Glomerular visceral epithelial cell (primary cell): ENCODE data around the gene TBL1X.
A peak's percentile ranks its signal among the peaks of the same experiment; 100 is the strongest.
"Not testable (repeated sequence)": the region's sequence is repeated elsewhere in the genome, so short reads cannot be mapped to it uniquely, and the experiment has no call there.

Experiments
- DNase-seq: peaks from one replicate; pipeline ENCODE4 v3.0.0-alpha.2; 2016; ENCODE audit errors: extremely low spot score

Gene TBL1X

DNA sequence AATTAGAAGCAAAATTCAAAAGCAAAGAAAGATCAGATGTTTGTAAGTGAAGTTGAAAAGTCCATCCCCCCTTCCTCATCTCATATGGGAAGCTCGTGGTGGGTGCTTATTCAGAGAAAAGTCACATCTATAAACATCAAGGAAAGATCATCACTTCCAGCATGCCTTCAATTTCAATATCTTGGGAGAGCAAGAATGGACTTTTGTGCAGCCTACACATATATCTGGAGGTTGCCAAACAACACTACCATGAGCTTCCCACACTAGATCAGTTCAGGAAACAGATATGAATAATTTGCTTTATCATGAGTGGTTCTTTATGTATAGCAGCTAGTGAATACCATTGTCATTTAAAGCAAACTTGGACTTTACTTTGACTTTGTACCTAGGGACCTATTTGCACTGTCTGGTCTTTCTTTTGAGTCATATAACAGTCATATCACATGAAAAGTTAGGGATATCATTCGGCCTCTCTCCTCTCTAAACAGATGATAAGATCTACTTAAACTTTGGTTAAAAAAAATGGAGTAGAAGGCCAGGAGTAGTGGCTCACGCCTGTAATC, 5.6 kb upstream of the TBL1X start:
- DNase-seq: no peak

DNA sequence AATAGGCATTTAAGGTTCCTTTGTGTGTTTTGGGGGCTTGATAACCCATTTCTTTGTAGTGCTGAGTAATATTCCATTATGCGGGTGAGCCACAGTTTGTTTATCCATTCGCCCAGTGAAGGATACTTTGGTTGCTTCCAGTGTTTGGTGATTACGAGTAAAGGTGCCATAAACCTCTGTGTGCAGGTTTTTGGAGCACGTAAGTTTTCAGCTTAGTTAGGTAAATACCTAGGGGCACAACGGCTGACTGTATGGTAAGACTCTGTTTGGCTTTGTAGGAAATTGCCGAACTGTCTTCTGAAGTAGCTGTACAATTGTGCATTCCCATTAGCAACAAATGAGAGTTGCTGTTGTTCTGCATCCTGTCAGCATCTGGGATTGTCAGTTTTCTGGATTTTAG, 3.8 kb upstream of the TBL1X start:
- no peak for DNase-seq

DNA sequence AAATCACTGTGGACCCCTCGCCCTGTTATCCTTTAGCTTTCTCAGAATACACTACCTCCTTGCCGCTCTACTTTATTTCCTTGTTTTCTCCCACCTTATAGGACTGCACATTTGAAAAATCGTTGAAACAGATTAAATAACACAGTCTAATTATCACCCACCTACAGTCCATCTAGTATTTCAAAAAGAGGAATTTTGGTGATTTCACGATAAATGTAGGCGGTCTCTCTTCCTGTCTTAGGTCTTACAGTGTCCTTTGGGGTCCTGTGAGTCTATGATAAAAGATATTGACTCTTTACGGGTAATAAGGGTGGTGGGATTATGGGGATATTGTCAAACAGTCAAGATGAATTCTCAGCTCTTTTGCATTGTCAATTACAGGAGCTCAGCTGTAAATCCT, 2.4 kb upstream of the TBL1X start:
- no peak for DNase-seq

DNA sequence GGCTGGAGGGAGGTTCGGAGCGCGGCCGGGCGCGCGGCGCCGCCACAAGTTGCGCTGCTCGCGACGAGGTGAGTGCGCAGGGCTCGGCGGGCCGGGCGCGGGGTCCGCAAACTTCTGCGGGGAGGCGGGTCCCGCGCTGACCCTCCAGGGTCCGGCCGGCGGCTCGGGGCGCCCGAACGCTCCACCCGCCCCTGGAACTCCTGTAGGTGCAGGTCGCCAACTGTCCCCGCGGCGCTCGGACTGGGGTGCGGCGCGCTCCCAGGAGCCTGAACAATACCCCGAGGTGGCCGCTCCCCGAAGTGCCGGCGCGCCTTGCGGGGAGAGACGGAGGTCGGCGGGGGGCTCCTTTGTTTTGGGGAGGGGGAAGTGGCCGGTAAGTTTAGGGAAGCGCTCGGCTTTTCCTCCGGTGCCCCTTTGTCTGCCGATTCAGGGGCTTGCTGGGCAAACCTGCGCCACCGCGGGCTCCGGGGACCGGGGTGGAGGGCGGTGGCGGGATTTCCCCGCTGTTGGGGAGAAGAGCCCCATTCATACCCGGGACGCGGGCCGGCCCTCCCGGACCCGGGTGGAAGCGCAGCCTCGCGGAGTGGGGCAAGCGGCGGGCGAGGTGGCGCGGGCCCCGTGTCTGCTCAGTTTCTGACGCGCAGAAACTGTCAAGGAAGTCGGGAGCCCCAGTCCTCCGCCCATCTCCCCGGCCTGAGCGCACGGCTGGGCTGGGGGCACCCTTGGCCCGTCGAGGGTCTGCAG, 694 bp downstream of the TBL1X start:
- no peak for DNase-seq

DNA sequence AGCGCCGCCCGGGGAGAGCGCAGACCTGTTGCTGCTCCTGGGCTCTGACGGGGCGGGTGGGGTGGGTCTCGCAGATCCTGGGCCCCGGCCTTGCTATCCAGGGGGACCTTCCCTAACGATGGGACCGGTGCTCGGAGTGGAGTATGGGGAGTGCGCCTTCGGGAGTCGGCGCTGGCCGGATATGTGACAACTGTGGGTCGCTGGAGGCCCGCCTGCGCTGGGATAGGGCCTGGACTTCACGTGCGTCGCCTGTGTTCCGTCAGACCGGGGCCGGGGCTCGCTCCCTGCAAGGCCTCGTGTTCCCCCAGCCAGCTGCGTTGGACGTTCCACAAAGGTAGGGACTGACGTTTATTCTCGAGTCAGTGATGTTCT, 1.3 kb downstream of the TBL1X start:
- DNase-seq: peak; percentile 20

DNA sequence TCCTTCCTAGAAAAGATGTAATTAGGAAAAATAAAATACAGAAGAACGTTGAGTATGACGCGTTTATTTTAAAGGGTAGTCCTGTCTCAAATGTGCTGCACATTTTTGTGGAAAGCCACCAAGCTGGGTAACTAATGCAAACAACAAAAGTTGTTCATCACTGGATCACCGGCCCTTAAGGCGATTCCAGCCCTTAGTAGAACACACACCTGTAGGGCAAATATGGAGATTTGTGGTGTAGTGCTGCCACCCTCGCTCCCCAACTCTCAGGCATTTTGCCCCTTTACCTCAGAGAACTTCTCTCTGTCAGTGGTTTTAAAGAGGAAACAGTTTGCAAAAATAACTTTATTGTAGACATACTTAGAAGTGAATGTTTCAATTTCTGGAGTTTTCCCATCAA, 1.9 kb downstream of the TBL1X start:
- no peak for DNase-seq

DNA sequence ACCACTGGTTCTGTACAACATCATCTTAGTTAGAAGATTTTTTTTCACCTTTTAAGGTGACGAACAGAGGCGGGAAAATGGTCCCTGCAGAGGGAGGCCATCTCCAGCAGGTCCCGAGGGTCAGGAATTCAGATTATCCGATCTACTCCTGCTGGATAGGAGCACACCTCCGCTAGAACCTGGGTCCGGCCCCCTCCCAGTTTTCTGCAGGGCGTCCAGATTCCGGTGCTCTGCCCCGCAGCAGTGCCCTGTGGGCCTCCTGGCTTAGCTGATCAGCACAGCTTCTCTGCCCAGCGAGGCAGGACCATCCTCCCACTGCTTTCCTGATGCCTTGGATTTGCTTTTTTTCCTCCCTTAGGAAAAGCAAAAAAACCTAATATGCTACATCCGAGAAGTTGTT, 2.3 kb downstream of the TBL1X start:
- no peak for DNase-seq

DNA sequence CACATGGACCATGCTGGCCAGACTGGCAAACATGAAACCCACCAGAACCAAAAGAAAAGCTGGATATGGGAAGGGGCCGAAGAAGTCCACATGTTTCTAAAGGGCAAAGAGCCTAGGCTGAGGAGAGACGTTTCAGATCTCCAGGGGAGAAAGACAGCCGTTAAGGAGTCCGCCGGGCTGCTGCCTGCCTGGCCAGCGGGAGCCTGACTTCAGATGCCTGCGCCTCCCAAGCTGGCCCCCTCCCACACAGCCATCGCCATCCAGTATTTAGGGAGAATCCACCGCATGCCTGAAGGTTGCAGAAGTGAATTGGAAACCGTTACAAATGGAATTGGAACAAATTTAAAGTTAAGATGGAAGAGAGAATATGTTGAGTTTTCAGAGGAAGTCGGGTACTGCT, 2.9 kb downstream of the TBL1X start:
- no peak for DNase-seq

DNA sequence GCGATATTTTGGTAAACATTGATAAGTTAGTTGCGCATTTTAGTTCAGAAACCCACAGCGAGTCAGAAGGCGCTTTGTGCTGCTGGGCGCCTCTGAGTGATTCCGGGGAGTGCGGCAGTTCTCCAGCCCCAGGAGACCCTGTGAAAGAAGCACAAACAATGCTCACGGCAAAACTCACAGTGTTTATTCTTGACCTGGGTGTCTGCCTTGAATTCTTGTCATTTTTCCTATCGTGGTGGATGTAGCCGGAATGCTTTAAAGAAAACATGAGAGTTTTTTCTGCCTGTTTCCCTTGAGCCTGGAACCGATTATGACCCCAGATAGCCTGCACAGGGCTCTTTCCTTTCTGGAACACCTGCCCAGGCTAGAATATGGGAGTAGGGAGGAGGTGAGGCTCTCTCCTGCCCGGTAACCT, 6.7 kb downstream of the TBL1X start:
- DNase-seq: no peak

DNA sequence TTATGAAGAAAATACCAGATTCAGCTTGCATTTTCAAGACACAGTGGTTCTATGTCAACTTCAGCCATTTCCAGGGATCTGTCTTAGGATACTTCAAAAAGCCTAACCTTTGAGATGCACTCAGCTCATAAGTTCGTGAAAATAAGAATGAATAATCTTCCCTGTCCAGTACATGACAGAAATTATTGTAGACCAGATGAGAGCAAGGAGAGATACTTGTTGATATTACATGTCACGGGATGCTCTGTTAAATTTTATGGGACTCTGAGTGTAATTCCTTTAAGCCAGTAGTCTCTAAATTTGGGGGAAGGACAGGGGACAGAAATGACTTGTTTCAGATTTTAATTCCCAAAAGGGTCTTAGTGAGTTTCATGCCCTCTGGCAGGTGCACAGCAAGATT, 8.8 kb downstream of the TBL1X start:
- no peak for DNase-seq

DNA sequence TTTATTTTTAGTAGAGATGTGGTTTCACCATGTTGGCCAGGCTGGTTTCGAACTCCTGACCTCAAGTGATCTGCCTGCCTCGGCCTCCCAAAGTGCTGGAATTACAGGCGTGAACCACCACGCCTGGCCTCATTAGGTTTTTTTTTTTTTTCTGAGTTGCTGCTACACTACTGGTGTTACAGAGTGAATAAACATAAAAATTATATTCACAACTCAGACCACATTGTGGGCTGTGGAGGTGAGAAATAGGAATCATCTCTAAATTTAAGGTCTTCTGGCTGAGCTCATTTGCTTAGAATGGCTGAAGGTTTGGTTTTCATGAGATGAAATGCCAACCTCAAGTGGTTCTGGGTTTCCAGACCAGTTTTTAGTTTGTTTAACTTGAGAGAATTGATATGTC, 10.6 kb downstream of the TBL1X start:
- not testable (repeated sequence) for DNase-seq

DNA sequence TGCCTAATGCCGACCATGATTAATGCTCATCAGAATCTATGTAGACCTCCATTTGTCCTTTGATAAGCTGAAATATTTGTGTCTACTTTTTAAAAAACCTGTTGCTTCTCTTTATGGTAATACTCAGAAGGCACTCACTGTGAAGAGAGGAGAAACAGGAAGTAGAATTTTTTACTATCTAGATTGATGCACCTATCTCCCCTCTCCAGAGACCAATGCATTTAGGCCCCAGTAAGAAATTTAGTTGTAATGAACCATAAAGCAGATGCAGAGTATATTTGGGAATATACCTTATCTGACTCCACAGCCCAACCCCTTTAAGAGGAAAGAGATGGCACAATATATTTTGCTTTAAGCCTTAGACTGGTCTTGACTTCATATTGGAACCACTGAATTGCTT, 11.1 kb downstream of the TBL1X start:
- DNase-seq: no peak

DNA sequence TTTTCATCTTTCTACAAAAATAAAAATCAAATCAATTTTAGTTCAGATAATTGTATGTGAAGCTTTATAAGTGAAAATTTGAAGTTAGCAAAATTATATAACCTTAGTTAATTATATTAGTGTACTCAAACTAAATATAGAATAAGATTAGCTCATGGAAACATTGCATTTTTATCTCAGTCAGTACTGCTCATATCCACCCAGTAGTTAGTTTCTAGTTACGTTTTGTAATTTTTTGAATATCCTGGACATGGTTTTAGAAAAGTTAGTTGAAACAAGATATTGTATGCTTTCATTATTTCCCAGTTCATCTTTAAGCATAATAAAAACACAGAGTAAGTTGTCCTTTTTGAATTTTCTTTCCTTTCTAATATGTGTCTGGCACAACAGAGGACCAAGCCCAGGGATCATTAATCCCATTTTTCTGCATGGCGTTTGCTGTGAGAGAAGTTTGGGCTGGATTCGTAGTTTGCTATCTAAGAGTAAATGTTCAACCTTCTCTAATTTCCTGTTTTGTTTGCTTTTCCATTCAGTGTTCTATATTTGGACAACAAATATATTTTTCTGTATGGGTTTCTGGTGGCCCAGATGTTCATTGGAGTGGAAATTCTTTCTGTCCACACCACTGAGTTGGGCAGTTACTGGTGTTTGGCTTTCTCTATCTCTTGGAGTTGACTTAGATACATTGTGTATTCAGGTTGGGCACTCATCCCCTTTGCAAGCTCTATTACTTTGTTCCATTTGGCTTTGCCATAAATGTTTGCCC, 12.1 kb downstream of the TBL1X start:
- no peak for DNase-seq

DNA sequence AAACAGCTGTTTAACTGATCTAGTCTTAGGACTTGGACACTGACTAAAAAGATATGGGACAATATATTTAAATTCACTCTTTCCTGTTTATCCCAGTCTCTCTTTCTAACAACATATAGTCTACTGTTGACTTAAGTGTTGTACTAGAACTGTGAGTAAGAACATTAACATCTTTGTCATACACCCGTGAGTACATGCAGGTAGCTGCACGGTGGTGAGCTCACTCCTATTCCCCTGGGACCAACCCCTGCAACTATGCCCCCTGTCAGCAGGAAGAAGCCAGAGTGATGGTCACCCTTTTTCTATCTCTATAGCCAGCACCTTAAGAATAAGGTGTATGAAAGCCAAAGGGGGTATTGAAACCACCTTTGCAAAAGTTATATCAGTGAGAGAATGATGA, 17.6 kb downstream of the TBL1X start:
- DNase-seq: no peak

DNA sequence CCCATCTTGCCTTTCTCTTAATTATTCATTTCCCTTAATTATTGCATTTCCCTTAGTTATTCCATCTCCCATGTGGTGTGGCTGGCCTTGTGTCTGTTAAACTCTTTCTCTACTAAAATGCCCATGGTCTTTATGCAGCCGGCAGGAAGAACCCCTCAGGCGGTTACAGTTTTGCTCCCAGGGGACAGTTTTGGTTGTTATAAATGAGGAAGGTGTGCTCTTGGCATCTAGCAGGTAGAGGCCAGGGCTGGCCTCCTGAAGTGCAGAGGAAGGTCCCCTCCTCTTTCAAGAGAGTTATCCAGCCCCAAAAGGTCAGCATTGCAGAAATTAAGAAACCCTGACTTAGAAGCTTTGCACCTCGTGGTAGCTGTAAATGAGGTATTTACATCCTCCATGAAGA, 18.0 kb downstream of the TBL1X start:
- DNase-seq: no peak

DNA sequence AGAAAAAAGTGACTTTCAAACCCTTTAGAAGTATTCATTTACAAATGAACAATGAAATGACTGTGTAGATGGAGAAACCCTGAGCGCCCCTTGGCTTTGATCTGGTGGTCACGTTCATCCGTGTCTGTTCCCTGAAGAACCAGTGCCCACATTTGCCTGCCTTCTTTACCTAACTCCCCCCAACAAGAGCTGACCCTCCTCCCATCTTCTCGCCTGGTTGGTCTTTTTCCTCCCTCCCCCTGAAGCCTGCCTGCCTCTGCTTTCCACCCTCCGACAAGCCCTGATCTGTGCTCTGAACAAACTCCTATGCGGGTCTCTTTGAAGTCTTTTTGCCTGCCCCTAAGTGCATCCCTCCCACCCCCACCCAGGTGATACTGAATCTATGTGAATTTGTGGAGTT, 18.5 kb downstream of the TBL1X start:
- no peak for DNase-seq

DNA sequence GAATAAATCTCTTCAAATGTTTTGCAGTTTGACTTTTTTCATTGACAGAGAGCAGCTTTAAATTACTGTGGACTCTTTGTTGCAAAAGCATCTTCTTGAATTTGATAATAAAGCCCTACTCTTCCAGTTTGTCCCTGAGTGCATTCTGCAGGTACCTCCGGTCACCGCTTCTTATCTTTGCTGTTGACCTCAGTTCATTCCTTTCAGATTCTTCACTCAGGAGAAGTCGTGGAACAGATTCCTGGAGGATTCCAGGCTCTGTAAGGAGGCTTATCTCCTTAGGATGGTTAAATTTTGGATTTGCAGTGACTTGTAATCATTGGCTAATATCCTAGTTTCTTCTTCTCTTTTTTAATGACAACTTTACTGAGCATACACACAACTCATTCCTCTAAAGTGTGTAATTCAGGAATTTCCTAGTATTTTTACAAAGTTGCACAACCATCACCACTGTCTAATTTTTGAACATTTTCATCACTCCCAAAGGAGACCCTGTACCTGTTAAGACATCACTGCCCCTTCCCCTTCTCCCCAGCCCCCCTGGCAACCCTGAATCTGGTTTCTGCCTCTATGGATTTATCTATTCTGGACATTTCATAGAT, 22.0 kb downstream of the TBL1X start:
- DNase-seq: no peak

DNA sequence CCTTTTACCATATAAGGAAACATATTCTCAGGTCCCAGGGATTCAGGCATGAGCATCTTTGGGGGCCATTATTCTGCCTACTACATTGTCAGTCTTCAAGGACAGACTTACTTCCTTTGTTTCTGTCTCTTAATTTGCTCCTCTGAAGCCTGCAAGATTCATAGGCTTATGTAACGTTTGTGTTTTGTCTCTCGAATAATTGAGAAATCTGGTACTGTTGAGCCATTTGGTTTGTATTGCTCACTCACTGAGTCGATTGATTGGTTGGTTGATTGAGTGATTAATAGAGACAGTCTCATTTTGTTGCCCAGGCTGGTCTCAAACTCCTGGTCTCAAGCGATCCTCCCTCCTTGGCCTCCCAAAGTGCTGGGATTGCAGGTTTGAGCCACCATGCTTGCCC, 23.7 kb downstream of the TBL1X start:
- DNase-seq: no peak

DNA sequence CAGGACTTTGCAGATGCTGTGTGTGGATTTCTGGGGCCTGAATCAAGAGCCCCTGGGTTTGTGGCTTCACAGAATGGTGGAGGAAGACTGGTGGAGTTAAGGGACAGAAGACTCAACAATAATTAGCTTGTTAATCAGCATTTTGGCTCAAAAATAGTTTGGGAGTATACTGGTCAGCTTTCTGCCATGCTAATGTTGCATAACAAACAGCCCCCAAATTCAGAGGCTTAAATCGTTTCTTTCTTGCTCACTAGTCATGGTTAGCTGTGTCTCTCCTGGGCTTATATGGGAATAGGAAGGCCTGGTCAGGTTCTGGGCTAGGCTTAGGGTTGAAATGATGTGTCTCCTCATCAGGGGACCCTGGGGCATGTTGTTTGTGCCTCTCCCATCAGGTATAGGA, 24.4 kb downstream of the TBL1X start:
- no peak for DNase-seq

DNA sequence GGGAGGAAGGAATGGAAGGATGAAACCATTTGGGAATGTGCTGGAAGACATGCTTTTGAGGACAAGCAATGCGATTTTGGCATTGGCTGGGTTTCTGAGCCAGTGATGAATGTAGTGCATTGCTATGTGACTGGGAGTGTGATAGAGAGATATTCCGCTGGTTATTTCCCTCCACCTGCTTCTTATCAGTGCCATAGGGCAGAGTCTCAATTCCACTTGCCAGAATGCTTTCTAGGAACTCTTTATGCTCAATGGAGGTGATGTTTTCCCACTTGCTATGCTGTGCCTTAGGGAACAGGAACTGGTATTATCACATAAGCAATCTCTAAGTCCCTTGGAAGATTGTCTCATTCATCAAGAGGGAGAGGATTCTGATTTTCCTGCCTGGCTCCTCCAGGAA, 28.0 kb downstream of the TBL1X start:
- no peak for DNase-seq

DNA sequence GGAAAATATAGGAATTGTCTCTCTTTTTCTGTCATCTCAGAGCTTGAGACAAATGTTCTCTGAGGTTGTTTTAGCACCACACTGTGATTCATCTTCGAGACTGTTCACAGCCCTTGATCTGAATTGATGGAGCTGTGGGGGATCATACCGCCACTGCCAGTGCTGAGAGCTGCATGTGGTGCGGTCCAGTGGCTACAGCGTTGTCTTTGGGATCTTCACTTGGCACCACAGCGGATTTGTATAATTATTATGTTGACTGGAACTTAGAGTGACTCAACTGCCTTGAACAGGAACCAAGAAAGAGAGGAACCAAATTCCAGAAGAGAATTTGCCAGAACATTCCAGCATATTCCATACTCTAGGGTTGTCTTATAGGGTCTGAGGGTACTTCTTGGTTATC, 29.1 kb downstream of the TBL1X start:
- peak; percentile 58 for DNase-seq

DNA sequence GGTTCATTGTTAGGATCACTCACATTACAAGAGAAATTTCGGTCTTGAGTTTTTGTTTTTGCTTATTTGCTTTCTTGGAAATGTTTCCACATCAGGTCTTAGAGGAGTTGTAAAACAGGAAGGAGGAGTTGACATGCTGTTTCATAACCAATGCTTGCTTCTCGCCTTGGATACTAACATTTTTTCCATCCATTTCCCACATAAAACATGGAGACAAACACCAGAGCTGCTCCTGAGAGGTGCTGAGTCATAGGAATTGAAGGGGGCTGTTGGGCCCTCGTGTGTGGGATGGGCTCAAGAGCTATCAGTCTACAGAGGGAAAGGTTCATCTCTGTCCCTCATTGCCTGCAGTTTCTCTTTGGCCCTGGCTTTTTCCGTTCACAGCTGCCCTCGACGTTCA, 29.9 kb downstream of the TBL1X start:
- DNase-seq: no peak

DNA sequence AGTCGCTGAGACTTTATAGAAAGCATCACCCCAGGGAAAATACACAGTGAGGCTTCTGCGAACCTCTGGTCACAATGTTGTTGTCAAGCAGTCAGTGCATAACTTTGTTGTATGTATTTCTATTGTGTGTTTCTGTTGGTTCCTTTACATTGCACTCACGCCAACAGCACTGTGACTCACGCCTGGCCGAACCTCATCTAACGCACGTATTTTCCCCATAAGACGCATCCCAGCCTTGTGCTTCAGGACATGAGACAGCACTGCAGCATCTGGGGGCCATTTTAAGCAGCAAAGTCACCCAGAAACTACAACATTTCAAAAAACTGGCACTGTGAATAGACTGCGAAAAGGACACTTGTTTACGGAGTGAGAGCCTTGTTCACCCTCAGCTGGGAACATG, 30.6 kb downstream of the TBL1X start:
- no peak for DNase-seq
